Measurements from ENCODE around the gene GPR31.

DNA sequence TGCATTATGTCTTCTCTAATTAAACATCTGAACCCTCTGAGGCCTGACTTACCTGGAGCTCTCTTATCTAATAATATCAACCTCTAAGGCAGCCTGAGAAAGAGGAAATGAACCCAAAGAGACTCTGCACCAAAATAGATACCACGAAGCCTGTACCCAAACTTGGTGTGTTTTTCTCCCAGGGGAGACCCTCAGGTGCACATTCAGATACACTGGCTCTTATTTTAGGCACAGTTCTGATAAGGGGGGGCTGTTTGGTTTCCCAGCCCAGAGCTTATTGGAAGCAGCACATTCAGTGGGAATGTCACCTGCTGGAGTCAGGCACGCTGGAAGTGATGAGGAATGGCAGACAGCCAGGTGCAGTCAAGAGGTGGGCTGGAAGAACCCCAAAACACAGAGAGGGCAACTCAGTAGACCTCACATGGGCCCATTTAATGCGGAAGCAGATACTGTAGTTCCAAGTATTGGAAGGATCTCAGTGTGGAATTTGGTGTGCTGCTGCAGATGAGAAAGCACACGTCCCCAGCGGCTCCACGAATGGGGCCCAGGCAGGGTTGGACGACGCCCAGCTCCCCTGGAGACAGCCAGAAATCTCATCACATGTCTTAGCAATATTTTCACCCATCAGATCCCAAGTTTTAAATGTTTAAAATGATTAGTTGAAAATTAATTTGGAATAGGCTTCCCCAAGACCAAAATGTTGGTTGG is 44.6 kb downstream of the GPR31 start:
- TF ChIP-seq SUZ12 (IDR thresholded peaks at IDR 0.05): no peak
- no peak for TF ChIP-seq ELF4 (IDR thresholded peaks at IDR 0.05)
- no peak for TF ChIP-seq FOXM1 (IDR thresholded peaks at IDR 0.05; ENCODE audit: borderline replicate concordance)
- TF ChIP-seq FOXK2 (IDR thresholded peaks at IDR 0.05): no peak
- no peak for TF ChIP-seq HDGF (IDR thresholded peaks at IDR 0.05; ENCODE audit: borderline replicate concordance)
- no peak for TF ChIP-seq L3MBTL2 (conservative IDR thresholded peaks at IDR 0.05)

Measured in HEK293T (cell line).